ENCODE measurements around the gene ERGIC3.

DNA sequence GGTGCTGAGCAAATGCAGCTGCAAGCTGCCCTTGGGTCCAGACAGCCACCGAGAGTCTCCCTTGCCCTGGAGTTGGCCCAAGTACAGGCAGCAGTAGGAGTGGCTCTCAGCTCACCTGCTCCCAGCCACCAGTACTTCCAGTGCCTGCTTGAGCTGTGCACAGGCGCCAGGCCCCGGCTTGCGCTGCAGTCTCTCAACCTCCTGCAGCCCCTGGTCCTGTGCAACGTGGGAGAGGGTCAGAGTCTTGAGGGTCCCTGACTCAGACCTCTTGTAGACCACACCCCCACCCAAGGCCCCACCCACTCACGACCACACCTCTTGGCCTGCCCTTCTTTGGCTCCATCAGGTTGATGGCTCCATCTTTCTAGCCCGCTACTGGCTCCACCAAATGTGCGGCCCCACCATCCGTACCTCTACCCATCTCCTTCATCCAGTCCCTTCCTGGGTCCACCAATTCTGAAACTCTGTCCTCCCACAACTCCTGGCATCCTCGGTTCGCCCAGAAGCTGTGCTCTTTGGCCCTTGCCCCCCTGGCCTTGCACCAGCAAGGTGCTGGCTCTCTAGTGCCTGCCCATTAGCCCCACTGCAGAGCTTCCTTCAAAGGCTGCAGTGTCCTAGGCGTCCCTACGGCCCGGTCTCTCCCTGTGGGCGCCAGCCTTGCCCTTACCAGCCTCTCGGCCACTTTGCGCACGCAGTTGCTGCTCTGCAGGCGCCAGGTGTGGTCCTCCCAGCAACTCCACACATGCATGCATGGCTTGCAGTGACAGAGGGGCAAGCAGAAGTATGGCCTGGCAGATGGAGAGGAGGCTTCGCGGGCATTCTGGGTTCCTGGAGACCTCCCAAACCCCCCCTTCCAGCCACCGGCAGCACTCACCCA lies 57.3 kb downstream of the ERGIC3 start:
- TF ChIP-seq GABPA (IDR thresholded peaks at IDR 0.05; ENCODE audit: low read depth) = no peak
- TF ChIP-seq EZH2 (IDR thresholded peaks at IDR 0.05; ENCODE audit: borderline replicate concordance, control insufficient read depth, low read depth, low read length) = no peak
- TF ChIP-seq HSF1 (IDR thresholded peaks at IDR 0.05; ENCODE audit: low read depth, low read length) = no peak
- no peak for TF ChIP-seq EP300 (IDR thresholded peaks at IDR 0.05; ENCODE audit: borderline replicate concordance in 1 of 2, control insufficient read depth in 1 of 2, low read depth in 2 of 2, low read length in 2 of 2)
- no peak; a peak in 1 of 6 replicates for TF ChIP-seq CTCF (IDR thresholded peaks at IDR 0.05 in 2 of 3, conservative IDR thresholded peaks at IDR 0.05 in 1 of 3; ENCODE audit: control insufficient read depth in 2 of 3, extremely low read depth in 1 of 3, insufficient read depth in 1 of 3, low read depth in 3 of 3, low read length in 3 of 3)
- no peak for TF ChIP-seq SUPT20H (IDR thresholded peaks at IDR 0.05; ENCODE audit: borderline replicate concordance, control insufficient read depth, low read depth, low read length)
- TF ChIP-seq RELB (IDR thresholded peaks at IDR 0.05; ENCODE audit: low read depth) = no peak
- TF ChIP-seq YY1 (IDR thresholded peaks at IDR 0.05; ENCODE audit: low read depth, low read length) = no peak
- TF ChIP-seq ZNF384 (IDR thresholded peaks at IDR 0.05; ENCODE audit: borderline replicate concordance, low read depth, low read length) = no peak

All from GM12878 (cell line).